Measurements from ENCODE around the gene ATP5PD.

- TF ChIP-seq RFX5 (IDR thresholded peaks at IDR 0.05; ENCODE audit: borderline replicate concordance, low read depth, low read length) (no peak), CTCF (IDR thresholded peaks at IDR 0.05; ENCODE audit: control extremely low read depth in 1 of 3, insufficient read depth in 1 of 3, low read depth in 1 of 3, low read length in 3 of 3) (no peak), EZH2 (IDR thresholded peaks at IDR 0.05; ENCODE audit: low read depth, low read length, severe bottlenecking) (no peak), E2F6 (IDR thresholded peaks at IDR 0.05) (no peak), EGR1 (IDR thresholded peaks at IDR 0.05; ENCODE audit: borderline replicate concordance, low read depth, low read length) (no peak), RAD21 (IDR thresholded peaks at IDR 0.05 in 1 of 2, conservative IDR thresholded peaks at IDR 0.05 in 1 of 2; ENCODE audit: low read depth in 2 of 2, low read length in 2 of 2) (no peak)
These were observed 52.3 kb downstream of the ATP5PD start for GRCh38 chr17:74994440-74994839.
